ENCODE results near the gene FBXO44. TPM values are rescaled to one million over a fixed set of nuclear protein-coding genes. Genes with fewer than 3 reads are reported as not detected.

The FBXO44 gene
- total RNA-seq, 1 donor from 2014 or later = 18.4 TPM

DNA sequence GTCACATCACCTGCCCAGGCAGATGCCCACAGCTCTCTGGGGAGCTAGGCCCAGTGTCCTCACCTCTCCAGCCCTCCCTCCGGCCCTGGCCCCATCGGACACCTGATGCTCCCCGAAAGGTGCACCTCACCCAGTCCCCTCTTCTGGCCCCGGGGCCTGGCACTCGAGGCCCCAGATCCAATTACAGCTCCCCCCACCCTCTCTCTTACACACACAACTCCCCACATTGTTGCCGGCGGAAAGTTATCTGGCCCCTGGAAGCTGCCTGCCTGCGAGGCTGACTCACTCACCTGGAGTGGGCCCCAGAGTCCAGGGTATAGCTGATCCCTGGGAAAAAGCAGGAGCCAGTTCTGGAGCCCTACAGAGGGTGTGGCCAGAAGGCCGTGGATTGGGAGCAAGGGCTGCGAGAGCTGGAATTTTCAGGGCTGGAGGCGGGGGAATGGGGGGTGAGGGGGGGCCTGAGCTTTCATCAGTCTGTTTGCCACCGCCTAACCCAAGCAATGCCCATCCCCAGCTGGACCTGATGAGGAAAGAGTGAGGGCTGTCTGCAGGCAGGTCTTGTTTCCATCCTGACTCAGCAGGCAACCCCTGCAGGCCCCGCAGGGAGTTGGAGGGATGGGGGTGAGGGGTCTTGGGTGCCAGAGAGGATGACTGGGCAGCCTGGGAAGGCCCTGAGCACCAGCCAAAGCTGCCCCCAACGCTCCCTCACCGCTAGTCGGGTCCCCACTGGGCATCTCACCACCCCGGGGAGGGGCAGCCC lies 1.4 kb upstream of the FBXO44 start:
- Histone ChIP-seq H3K36me3 (peaks cover 4% of the 10 kb centered on the region), H3K27ac (no peak overlapping the region), H3K9me3 (no peaks in the 10 kb centered on the region), H3K4me3 (peak overlapping the region; percentile 68), H3K4me1 (peaks cover 40% of the 10 kb centered on the region), H3K27me3 (ENCODE audit: low read depth) (peaks cover 11% of the 10 kb centered on the region)
- ATAC-seq = peak; percentile 25 to 36
- no peak for DNase-seq
- TF ChIP-seq, protein P1, sequence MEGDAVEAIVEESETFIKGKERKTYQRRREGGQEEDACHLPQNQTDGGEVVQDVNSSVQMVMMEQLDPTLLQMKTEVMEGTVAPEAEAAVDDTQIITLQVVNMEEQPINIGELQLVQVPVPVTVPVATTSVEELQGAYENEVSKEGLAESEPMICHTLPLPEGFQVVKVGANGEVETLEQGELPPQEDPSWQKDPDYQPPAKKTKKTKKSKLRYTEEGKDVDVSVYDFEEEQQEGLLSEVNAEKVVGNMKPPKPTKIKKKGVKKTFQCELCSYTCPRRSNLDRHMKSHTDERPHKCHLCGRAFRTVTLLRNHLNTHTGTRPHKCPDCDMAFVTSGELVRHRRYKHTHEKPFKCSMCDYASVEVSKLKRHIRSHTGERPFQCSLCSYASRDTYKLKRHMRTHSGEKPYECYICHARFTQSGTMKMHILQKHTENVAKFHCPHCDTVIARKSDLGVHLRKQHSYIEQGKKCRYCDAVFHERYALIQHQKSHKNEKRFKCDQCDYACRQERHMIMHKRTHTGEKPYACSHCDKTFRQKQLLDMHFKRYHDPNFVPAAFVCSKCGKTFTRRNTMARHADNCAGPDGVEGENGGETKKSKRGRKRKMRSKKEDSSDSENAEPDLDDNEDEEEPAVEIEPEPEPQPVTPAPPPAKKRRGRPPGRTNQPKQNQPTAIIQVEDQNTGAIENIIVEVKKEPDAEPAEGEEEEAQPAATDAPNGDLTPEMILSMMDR (IDR thresholded peaks at IDR 0.05) = no peak
- intact Hi-C loops (cut with DNase I) = no loop called here

DNA sequence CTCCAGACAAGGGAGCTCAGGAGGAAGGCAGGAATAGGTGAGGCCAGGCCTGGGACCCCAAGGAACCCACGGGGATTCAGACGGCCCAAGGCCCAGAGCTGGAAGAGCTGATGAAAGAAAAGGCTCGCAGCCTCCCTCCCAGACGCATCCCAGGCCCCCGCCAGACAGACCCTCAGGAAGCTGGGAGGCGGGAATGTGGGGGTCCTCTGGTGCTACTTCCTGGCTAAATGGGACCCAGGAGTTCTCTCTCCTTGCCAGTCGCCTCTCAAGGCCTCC lies 878 bp upstream of the FBXO44 start:
- Histone ChIP-seq H3K4me3 (peak overlapping the region; percentile 68), H3K9me3 (no peaks in the 10 kb centered on the region), H3K36me3 (peaks cover 4% of the 10 kb centered on the region), H3K27ac (peak overlapping the region; percentile 73), H3K4me1 (peaks cover 34% of the 10 kb centered on the region), H3K27me3 (ENCODE audit: low read depth) (peaks cover 11% of the 10 kb centered on the region)
- intact Hi-C loops (cut with DNase I) = no loop called here
- TF ChIP-seq, protein P1 (IDR thresholded peaks at IDR 0.05) = no peak
- ATAC-seq = no peak
- DNase-seq = no peak

DNA sequence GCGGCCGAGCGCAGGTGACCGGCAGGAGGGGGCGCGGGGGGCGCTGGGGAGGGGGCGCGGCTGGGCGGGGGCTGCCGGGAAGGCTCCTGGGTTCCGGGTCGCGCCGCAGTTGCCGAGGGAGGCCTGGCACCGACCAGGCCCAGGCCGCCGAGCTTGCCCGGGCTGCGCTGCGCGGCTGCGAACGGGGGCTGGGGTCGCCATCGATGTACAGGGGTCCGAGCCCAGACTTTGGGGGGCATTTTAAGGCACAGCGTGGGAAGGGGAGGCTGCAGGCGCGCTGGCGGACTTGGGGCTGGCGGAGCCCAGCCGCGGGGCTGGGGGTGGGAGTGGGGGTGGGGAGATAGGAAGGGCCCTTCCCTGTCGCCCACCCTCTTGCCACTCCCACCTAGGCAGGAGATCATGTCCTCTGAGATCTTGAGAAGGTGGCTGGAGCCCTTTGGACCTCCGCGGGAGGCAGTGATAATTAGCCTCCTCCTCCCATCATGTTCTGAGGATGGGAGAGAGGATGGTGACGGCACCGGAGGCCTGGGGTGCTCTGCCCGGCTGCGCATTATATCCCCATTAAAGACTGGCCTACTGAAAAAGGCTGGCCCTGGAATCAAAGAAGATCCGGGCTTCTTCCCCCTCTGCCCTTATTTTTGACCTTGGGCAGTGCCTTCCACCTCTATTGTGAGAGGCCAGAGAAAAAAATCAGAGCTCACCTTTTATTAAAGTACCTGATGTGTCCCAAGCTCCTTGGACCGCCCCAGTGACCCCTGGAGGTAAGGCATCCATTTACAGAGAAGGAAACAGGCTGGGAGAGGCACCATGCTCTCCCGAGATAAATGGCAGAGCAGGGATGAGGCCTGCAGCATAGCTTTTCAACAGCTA lies 497 bp downstream of the FBXO44 start:
- H3K27ac ChIP-seq = peak overlapping the region; percentile 18
- TF ChIP-seq, protein P1 (IDR thresholded peaks at IDR 0.05) = no peak
- no peak for DNase-seq
- intact Hi-C loops (cut with DNase I) = no loop called here
- H3K4me3 ChIP-seq = peak overlapping the region; percentile 68
- H3K27me3 ChIP-seq (ENCODE audit: low read depth) = peaks cover 1% of the 10 kb centered on the region
- H3K36me3 ChIP-seq = peaks cover 13% of the 10 kb centered on the region
- no peaks in the 10 kb centered on the region for H3K9me3 ChIP-seq
- peaks cover 22% of the 10 kb centered on the region for H3K4me1 ChIP-seq
- peak in 1 of 2 donors; percentile 2 for ATAC-seq

DNA sequence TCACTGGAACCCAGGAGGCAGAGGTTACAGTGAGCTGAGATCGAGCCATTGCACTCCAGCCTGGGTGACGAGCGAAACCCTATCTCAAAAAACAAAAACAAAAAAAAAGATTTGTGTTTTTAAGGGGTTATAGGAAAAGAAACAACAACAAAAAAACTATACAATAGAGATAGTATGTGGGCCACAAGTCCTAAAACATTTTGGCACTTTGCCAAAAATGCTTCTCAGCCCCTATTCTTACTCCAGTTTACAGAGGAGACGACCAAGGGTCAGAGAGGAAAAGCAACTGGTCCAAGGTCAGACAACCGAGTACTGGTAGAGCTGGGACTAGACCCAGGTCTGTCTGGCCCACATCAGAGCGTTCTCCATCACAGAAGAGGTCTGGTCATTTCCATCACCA lies 3.0 kb downstream of the FBXO44 start:
- intact Hi-C loops (cut with DNase I) = no loop called here

DNA sequence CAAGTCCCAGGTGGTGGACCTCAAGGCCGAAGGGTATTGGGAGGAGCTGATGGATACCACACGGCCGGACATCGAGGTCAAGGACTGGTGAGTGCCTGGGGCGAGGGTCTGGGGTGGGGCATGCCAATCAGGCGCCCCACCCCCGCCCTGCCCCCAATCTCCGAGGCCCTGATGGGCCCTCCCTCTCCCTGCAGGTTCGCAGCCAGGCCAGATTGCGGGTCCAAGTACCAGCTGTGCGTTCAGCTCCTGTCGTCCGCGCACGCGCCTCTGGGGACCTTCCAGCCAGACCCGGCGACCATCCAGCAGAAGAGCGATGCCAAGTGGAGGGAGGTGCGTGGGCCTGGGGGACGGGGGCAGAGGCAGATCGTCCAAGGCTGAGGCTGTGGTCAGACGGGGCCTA lies 3.9 kb downstream of the FBXO44 start:
- peaks cover 14% of the 10 kb centered on the region for H3K4me1 ChIP-seq
- intact Hi-C loops (cut with DNase I) = no loop called here
- TF ChIP-seq, protein P1 (IDR thresholded peaks at IDR 0.05) = no peak
- DNase-seq = no peak
- no peak overlapping the region for H3K4me3 ChIP-seq
- H3K27me3 ChIP-seq (ENCODE audit: low read depth) = no peaks in the 10 kb centered on the region
- no peaks in the 10 kb centered on the region for H3K9me3 ChIP-seq
- no peak overlapping the region for H3K27ac ChIP-seq
- no peak for ATAC-seq
- H3K36me3 ChIP-seq = peaks cover 24% of the 10 kb centered on the region

More for the DNA sequence above, 3.0 kb downstream of the FBXO44 start:
- no peak overlapping the region for H3K4me3 ChIP-seq
- H3K9me3 ChIP-seq = no peaks in the 10 kb centered on the region
- no peaks in the 10 kb centered on the region for H3K27me3 ChIP-seq (ENCODE audit: low read depth)
- ATAC-seq = no peak
- DNase-seq = no peak
- TF ChIP-seq, protein P1 (IDR thresholded peaks at IDR 0.05) = no peak
- H3K36me3 ChIP-seq = peaks cover 24% of the 10 kb centered on the region
- peaks cover 11% of the 10 kb centered on the region for H3K4me1 ChIP-seq
- H3K27ac ChIP-seq = no peak overlapping the region
